Lower lobe of right lung (tissue), 2 donors: Measurements from ENCODE around the gene DAB1. TPM values are rescaled to one million over a fixed set of nuclear protein-coding genes. Genes with fewer than 3 reads are reported as not detected.

Source experiments
- ATAC-seq, 2 donors: fragments of 200-7000 bp; cut with Tn5 transposase; one replicate each; pipeline ENCODE4 v1.9.1; 2020 to 2022; ENCODE audit warnings: mild to moderate bottlenecking in 2 of 2, moderate library complexity in 2 of 2
- DNase-seq: peaks from one replicate; pipeline ENCODE4 v3.0.0-alpha.2; 2020
- H3K27ac ChIP-seq: fragments of 200-600 bp; one replicate; pipeline ENCODE4 v1.8.0; 2022
- H3K27me3 ChIP-seq: fragments of 200-600 bp; one replicate; pipeline ENCODE4 v1.8.0; 2022; ENCODE audit warnings: low read depth
- H3K36me3 ChIP-seq: fragments of 200-600 bp; one replicate; pipeline ENCODE4 v1.8.0; 2022; ENCODE audit warnings: mild to moderate bottlenecking
- H3K4me1 ChIP-seq: fragments of 200-600 bp; one replicate; pipeline ENCODE4 v1.8.0; 2022
- H3K4me3 ChIP-seq: fragments of 200-600 bp; one replicate; pipeline ENCODE4 v1.8.0; 2022; ENCODE audit warnings: mild to moderate bottlenecking
- H3K9me3 ChIP-seq: fragments of 200-600 bp; one replicate; pipeline ENCODE4 v1.8.0; 2022
- intact Hi-C: fragments of 100-400 bp; cut with DNase I; formaldehyde crosslinking; loops from one replicate; pipeline ENCODE4 v1.11.0; 2022
- total RNA-seq: library from RNA; stranded (reverse); fragmentation: NEBNext Ultra II Directional; extraction: Animal tissue kit (Norgen Biotek cat#: 25700); gene quantifications from one replicate; pipeline ENCODE4 v1.2.1, GENCODE V29; 2021
- TF ChIP-seq, protein P1 (sequence below): fragments of 200-600 bp; IDR thresholded peaks from one replicate; pipeline ENCODE4 v1.8.0; 2022; ENCODE audit warnings: antibody characterized with exemption, mild to moderate bottlenecking
- donor health status: DM: no; HTN: yes; CAD: no; lungs with severe emphysema.

DAB1 gene
- total RNA-seq, 1 donor from 2014 or later: 1.9 TPM

DNA sequence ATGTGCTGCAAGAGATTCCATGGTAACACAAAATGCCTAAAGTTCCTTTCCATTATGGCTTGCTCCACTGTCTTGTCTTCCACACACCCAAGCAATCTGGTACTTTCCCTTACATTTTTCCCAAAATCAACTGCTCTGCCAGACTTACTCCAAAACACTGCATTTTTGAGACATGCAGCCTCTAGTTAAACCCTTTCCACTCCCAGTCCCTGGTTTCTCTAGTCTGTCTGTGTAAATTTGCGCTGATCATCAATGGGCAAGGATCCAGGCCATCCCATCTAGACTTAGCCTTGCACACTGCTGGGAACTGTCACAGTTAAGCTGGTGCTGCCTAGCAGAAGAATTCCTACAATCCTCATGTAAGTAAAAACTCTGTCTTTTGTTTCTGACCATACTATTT lies 47.8 kb downstream of the DAB1 start:
- Histone ChIP-seq H3K27ac (no peak overlapping the region), H3K9me3 (no peaks in the 10 kb centered on the region), H3K4me1 (no peaks in the 10 kb centered on the region), H3K27me3 (no peaks in the 10 kb centered on the region), H3K36me3 (no peaks in the 10 kb centered on the region), H3K4me3 (no peak overlapping the region)
- DNase-seq (no peak), ATAC-seq (no peak)
- intact Hi-C loops: no loop called here
- TF ChIP-seq, protein P1, sequence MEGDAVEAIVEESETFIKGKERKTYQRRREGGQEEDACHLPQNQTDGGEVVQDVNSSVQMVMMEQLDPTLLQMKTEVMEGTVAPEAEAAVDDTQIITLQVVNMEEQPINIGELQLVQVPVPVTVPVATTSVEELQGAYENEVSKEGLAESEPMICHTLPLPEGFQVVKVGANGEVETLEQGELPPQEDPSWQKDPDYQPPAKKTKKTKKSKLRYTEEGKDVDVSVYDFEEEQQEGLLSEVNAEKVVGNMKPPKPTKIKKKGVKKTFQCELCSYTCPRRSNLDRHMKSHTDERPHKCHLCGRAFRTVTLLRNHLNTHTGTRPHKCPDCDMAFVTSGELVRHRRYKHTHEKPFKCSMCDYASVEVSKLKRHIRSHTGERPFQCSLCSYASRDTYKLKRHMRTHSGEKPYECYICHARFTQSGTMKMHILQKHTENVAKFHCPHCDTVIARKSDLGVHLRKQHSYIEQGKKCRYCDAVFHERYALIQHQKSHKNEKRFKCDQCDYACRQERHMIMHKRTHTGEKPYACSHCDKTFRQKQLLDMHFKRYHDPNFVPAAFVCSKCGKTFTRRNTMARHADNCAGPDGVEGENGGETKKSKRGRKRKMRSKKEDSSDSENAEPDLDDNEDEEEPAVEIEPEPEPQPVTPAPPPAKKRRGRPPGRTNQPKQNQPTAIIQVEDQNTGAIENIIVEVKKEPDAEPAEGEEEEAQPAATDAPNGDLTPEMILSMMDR: no peak

DNA sequence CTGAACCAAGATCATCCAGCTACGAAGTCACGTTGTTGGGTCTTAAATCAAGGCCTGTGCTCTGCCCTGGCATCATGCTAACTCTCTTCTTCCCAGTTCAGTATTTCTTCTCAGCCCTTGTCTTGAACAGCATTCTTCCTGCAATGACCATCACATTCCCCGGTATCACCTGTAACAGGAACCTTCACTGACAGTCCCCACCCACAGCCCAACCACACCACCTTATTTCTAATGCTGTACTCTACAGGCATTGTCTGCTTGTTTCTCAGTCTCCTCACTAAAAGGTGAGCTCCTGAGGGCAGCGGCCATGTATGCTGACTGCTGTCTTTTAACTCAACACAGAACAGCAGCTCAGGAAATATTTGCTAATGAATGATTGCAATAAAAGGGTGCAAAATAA lies 54.0 kb downstream of the DAB1 start:
- no peak overlapping the region for H3K27ac ChIP-seq
- no peak overlapping the region for H3K4me3 ChIP-seq
- no peaks in the 10 kb centered on the region for H3K27me3 ChIP-seq
- ATAC-seq: no peak
- no peaks in the 10 kb centered on the region for H3K36me3 ChIP-seq
- no peak for DNase-seq
- H3K4me1 ChIP-seq: no peaks in the 10 kb centered on the region
- H3K9me3 ChIP-seq: no peaks in the 10 kb centered on the region
- intact Hi-C loops: no loop called here
- TF ChIP-seq, protein P1: no peak

DNA sequence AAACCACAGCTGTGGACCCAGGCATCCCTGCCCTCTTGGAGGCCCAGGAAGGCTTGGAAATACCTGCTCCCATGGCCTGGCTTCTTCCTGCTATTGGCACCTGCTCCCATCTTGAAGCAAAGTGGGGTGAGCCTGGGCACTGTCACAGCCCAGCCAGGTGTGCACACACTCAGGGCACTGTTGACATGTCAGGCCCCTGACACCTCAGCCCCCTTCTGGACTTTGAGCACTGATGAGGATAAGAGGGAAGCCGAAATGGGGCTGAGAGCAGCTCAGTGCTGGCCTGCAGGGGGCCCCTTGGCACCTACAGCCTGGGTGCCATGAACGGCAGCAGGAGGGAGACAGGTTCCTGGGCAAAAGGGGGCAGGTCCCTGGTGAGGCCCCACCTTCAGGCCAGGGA lies 55.9 kb downstream of the DAB1 start:
- Histone ChIP-seq H3K36me3 (no peaks in the 10 kb centered on the region), H3K27ac (no peak overlapping the region), H3K4me3 (no peak overlapping the region), H3K27me3 (no peaks in the 10 kb centered on the region), H3K4me1 (no peaks in the 10 kb centered on the region), H3K9me3 (no peaks in the 10 kb centered on the region)
- intact Hi-C loops: no loop called here
- TF ChIP-seq, protein P1: no peak
- ATAC-seq: peak in 1 of 2 donors; percentile 11
- DNase-seq: no peak

DNA sequence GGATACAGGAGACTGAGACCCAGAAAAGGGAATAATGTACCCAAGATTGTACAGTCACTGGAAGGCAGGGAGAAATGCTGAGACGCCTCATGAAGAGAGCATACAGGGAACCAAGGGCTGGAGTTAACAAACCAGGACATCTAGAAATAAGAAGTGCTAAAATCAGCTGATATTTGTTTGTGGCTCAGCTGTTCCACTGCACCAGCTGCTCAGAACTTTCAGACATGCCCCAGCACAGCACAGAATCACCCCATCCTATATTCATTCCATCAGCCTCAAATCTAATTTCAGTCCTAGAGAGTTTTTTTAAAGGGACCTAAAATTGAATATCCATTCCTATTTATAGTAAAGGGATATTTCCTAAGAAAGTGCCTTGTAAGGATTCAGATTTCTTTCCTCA lies 60.2 kb downstream of the DAB1 start:
- H3K4me1 ChIP-seq: no peaks in the 10 kb centered on the region
- TF ChIP-seq, protein P1: no peak
- H3K27me3 ChIP-seq: no peaks in the 10 kb centered on the region
- no peaks in the 10 kb centered on the region for H3K36me3 ChIP-seq
- ATAC-seq (no peak), DNase-seq (no peak)
- intact Hi-C loops: no loop called here
- no peaks in the 10 kb centered on the region for H3K9me3 ChIP-seq
- H3K4me3 ChIP-seq: no peak overlapping the region
- H3K27ac ChIP-seq: no peak overlapping the region

DNA sequence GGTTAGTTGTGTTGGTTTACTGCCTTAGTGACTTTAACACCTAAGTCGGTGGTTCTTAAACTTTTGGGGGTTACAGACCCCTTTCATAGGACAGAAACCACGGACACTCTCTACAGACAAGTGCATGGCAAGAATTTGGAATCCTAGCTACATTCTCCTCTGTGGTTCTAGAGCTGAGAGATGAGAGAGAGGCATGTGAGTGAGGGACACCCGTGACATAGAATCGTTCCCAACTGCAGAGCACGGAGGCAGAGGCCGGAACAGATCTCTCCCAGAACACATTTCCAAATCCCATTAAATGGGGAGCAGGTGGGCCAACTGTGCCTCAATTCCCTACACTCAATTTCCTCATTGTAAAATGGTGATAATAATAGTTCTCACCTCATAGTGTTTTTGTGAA lies 60.7 kb downstream of the DAB1 start:
- TF ChIP-seq, protein P1: no peak
- H3K4me3 ChIP-seq: no peak overlapping the region
- ATAC-seq: no peak
- no peak overlapping the region for H3K27ac ChIP-seq
- intact Hi-C loops: no loop called here
- DNase-seq: no peak
- H3K9me3 ChIP-seq: no peaks in the 10 kb centered on the region
- H3K4me1 ChIP-seq: no peaks in the 10 kb centered on the region
- H3K36me3 ChIP-seq: no peaks in the 10 kb centered on the region
- H3K27me3 ChIP-seq: no peaks in the 10 kb centered on the region

DNA sequence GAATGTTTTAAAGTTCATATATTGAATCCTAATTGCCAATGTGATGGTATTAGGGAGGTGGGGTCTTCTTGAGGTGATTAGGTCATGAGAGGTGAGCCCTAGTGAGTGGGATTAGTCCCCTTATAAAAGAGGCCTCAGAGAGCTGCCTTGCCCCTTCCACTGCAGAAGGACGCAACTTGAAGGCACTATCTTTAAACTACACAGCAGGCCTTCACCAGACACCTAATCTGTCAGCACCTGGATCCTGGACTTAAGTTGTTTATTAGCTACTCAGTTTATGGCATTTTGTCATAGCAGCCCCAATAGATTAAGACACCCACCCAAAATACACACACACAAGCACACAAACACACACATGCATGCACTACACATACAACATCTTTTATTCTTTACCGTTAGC lies 61.4 kb downstream of the DAB1 start:
- Histone ChIP-seq H3K4me1 (no peaks in the 10 kb centered on the region), H3K27ac (no peak overlapping the region), H3K36me3 (no peaks in the 10 kb centered on the region), H3K27me3 (no peaks in the 10 kb centered on the region), H3K4me3 (no peak overlapping the region), H3K9me3 (no peaks in the 10 kb centered on the region)
- no peak for DNase-seq
- TF ChIP-seq, protein P1: no peak
- ATAC-seq: no peak
- intact Hi-C loops: no loop called here
